SH-SY5Y (cell line): Measurements from ENCODE around the gene IL6ST.

ENCODE experiments used
- GATA2 ChIP-seq: IDR thresholded peaks from 2 replicates; pipeline ENCODE4 v1.6.1; 2011; ENCODE audit warnings: mild to moderate bottlenecking, low read depth, low read length
- GATA3 ChIP-seq: IDR thresholded peaks from 2 replicates; pipeline ENCODE4 v1.6.1; 2011; ENCODE audit warnings: low read depth, mild to moderate bottlenecking, low read length, moderate library complexity

DNA sequence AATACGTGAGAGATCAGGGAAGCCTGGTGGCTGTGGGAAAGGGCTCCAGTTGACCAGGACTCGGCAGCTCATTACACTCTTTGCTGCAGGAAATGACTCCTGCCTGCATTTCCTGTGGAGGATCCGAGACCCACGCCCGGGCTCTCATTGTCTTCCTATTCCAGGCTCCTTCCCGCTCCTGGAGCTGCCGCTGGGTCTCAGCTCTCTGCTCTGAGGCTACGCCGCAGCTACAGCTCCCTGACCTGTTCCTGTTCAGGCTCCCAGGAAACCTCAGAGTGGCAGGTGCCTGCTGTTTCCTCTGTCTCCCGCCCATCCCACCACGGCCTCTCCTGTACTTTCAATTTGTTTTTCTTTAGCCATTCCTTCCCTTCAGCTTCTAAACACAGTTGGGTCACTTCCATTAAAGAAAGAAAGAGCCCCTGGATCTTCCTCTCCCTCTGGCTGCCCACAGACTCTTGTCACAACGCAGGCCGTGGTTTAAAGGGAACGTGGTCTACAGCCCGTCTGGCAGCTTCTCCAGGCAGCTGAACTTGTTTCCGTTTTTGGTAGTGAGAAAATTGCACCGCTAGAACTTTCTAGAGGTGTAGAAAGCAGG is 71.5 kb downstream of the IL6ST start:
- TF ChIP-seq GATA3 (no peak), GATA2 (no peak)
